Activated CD4-positive, alpha-beta T cell treated with anti-CD3 and anti-CD28 coated beads, Interleukin-10, Interleukin-2, amounts not matched to agents 100 ng/mL and 50 ng/mL, durations not matched to agents 16 hours and 8 hours (primary cell): ENCODE results near the gene BTBD17.
A peak's percentile ranks its signal among the peaks of the same experiment; 100 is the strongest.

Experiments used
- DNase-seq: peaks from one replicate; pipeline ENCODE4 v3.0.0-alpha.2; 2020

Gene BTBD17

DNA sequence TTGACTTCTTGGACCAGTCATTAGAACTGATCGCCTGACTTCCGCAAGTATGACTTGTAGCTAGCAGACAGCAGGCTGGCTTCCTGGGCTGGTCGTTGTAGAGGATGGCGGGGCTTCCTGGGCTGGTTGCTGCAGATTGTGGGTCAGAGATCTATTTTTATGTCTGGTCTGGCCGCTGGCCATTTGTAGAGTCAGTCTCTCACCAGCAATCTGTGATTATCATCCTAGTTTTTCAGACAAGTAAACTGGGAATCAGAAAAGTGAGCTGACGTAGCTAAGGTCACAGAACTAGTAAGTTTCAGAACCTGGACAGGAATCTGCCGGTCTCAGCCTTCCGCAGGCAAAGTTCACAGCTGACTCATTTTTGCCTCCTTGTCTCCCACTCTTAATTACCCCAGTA, 24.7 kb upstream of the BTBD17 start:
- no peak for DNase-seq

DNA sequence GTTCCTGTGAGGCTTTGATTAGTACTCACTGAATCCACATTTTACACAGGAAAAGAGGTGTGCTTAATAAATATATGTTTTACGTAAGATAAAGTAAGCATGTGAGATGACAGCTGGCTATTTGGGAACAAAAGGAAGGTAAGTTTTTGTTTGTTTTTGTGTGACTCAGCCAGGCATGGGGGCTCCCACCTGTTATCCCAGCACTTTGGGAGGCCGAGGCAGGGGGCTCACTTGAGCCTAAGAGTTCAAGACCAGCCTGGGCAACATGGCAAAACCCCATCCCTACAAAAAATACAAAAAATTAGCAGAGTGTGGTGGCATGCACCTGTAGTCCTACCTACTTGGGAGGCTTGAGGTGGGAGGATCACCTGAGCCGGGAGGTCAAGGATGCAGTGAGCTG, 23.5 kb upstream of the BTBD17 start:
- no peak for DNase-seq

DNA sequence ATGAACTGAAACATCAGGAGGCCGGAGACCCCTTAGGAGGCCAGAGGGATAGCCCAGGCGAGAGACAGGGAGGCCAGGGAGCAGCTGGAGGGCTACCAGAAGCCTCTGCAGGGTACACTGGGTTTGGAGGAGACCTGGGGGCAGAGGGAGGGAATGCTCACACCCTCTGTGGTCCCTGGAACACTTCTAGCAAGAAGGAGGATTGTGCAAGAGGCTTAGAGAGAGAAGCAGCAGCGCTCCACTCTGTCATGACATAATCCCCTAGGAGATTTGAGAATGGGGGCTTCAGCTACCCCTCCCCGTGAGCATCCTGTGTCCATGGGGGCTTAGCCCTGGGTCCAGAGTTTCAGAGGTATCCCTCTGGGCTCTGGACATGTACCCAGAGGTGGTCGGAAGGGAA, 21.5 kb upstream of the BTBD17 start:
- DNase-seq = no peak

DNA sequence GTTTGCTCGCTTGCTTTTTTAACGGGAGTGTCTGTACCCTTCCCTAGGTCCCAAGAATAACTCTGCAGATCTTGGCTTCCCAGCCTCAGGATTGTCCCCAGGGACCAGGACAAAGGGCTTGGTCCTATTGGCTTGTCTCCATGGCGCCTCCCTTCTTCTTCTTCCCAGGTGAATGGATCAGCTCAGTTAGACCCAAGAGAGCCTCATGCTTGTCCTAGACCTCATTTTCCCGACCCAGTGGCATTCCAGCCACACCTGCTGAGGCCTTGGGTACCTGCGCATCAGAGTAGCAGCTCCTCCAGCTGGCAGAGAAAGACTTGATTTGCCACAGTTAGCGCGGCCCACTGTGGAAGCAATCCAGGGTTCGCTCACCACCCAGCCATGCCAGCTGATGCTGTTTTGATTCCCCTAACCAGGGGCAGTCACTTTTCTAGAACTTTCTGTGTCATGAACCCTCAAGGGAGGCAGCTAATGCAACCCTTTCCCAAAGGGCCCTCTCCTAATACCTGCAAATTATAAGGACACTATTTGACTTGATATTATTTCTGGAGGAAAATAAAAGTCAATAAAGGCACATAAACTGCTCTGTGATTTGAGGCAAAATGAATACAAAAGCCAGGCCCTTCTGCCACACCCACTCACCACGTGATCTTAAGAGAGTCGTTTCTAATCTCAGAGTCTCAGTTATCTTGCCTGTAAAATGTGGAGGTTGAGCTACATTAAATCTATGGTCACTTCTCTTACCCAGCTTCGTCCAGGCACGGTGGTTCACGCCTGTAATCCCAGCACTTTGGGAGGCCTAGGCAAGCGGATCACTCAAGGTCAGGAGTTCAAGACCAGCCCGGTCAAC, 19.5 kb upstream of the BTBD17 start:
- DNase-seq = no peak

DNA sequence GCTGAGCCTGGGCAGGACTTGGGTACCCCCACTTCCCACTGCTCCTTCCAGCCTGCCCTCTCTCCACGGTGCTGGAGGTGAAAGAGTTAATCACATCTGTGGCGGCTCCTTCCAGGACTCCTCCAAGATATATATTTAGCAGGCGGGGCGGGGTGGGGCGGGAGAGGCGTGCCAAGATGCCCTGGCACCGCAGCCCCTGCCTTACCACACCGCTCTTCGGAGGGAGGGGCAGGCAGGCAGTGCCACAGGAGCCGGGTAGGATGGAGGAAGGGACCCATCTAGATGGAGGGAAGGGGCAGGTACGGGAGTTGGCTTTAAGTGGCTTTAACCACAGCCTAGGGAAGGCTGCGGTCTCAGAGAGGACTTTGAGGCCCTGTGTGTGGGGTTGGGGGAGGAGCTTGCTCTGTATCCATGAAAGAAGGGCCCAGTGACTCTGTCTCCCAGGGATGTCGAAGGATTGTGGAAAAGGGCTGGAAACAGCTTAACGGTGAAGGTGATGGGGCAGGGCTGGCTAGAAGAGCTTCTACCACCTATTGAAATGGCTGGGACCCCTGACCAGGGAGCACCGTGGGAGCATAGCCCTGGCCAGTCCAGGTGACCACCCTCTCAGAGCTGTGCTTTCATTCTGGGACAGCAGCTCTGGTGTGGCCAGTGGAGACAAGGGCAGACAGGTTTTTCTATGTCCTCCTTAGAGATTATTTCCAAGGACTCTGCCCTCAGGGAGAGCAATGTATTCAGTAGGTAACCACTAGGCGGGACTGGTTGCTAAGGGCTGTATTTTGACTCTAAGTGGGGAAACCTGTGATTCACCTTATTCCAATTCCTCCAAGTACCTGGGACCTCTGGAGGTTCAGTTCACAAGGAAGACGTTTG, 18.7 kb upstream of the BTBD17 start:
- DNase-seq = no peak

DNA sequence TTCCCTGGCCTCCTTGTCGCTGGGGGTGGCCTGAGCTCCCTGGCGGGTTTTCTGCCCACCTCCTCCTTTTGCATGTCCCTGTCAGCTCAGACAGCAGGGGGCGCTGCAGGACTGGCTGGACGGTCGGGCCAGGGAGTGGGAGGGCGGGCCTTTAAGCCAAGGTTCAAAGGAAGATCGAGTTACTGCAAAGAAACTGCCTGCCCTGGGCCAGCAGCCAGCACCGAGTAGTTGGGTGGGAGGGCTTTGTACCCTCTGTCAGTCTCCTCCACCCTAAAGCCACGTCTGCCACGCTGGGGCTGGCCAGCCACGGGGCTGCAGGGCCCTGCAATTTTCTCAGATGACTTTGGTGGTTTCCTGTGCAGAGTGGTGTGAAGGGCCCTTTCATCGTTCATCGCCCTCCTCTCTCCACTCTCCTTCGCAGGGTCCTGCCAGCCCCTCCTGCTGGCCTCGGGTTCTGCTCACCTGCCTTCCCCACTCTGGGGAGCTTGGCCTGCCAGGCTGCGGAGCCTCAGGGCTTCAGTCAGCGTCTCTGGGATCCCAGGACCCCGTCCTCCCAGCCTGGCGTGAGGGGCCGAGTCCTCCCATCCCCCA, 17.9 kb upstream of the BTBD17 start:
- DNase-seq = peak; percentile 92

DNA sequence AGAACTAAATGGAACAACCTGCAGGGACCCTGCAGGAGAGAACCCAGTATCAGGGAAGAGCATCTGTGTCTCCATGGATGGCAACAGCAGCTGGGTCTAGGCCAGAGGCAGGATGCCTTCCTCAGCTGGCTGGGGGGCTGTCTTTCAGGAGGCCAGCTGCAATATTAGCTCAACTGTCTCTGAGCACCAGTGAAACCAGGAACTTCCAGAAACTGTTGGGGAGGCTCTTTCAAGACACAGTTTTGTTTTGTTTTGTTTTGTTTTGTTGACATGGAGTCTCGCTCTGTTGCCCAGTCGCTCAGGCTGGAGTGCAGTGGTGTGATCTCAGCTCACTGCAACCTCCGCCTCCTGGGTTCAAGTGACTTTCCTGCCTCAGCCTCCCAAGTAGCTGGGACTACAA, 13.2 kb upstream of the BTBD17 start:
- no peak for DNase-seq

DNA sequence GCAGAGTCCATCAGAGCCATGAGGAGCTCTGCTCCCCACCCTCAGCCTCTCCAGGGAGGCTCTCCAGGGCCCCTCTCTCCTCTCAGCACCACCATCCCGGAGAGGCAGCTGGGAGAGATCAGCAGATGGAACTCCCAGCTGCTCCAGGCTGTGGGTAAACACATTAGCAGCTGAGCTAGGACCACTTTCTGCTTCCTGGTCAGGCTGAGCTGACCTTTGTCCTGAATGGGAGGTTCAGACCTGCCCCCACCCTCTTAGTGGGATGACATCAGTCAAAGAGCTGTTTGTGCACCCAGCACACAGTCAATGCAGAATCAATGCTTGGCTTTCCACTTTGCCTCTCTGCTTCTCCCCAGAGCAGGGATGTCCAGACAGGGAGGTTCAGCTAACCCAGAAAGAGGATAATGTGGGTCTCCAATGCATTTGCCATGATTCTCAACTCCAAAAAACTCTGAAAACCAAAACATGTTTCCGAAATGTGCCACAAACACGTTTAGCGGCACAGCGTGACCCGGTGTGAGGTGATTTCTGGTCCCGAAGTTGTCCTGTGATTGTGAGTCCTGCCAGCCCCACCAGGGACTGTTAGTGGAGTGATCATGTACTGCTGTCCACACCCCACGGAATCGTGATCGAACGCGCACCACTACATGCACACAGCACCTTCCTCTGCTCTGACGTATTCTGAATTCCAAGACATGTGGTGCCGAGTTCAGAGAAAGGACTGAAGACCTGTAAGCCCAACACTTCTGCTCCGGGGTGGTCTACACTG, 12.4 kb upstream of the BTBD17 start:
- DNase-seq = no peak

DNA sequence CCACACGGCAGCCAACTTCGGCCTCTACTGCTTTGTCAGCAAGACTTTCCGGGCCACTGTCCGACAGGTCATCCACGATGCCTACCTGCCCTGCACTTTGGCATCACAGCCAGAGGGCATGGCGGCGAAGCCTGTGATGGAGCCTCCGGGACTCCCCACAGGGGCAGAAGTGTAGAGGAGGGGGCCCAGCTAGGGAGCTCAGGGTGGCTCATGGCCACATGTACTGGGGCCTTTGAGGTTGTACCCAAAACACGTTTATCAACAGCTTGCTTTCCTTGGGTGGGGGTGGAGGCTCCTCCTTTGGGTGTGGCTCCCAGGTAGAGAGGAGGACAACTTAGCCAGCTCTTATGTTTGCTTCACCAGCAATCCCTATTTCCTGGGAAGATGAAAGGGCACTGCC, 10.8 kb upstream of the BTBD17 start:
- no peak for DNase-seq

DNA sequence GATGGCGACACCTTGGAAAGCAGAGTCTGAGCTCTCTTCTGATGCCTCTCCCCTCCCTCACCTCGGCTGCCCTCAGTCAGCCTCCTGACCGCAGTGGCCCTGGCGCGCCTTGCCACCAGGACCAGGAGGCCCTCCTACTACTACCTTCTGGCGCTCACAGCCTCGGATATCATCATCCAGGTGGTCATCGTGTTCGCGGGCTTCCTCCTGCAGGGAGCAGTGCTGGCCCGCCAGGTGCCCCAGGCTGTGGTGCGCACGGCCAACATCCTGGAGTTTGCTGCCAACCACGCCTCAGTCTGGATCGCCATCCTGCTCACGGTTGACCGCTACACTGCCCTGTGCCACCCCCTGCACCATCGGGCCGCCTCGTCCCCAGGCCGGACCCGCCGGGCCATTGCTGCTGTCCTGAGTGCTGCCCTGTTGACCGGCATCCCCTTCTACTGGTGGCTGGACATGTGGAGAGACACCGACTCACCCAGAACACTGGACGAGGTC, 10.0 kb upstream of the BTBD17 start:
- no peak for DNase-seq

DNA sequence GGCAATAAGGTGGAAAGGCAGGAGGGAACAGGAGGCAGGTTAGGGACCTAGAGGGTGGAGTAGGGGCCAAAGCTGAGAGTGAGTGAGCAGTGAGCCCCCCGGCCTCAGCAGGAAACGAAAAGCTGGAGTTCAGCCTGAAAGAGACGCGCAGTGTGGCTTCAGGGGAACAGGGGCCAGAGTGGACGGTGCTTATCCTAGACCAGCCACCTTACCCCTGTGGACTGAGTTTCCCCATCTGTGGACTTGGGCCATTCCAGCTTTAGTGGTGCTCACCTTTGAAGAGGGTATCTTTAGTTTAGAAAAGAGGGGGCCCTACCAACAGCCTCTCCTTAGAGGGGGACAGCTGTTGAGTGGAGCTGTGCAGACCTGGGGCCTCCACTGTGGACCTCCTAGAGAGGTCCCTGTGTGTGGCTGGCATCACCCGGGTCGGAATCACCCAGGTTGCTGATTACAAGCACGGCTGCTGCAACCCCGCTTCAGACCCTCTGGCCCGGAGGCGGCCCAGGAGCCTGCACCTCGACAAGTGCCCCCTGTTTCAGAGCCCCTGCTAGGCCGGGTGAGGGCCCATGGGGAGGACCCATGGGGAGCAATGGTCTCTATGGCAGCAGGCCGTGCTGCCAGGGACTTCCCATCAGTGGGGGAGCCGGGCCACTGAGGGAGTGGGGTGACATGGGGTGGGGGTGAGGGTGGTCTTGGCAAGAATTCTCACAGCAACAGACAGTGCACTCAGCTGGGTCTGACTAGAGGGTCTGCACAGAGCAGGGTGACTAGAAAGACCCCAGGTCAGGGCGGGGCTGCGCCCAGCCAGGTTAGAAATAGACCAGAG, 8.2 kb upstream of the BTBD17 start:
- no peak for DNase-seq

DNA sequence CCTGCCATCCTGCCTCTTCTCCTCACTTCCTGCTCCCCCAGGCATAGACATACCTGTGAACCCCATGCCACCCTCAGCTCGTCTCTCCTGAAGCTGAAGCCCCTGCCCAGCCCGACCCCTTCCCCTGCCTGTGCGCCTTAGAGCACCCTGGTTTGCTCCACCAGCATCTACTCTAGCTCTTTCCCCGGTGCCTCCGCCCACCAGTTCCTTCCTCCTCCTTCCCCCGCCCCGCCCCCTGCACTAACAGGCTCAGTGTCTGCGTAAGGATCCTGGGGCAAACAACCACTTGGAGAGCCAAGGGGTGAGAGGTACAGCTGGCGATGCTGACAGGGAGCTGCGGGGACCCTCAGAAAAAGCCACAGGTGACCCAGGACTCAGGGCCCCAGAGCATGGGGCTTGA, 7.6 kb upstream of the BTBD17 start:
- DNase-seq = peak; percentile 58

DNA sequence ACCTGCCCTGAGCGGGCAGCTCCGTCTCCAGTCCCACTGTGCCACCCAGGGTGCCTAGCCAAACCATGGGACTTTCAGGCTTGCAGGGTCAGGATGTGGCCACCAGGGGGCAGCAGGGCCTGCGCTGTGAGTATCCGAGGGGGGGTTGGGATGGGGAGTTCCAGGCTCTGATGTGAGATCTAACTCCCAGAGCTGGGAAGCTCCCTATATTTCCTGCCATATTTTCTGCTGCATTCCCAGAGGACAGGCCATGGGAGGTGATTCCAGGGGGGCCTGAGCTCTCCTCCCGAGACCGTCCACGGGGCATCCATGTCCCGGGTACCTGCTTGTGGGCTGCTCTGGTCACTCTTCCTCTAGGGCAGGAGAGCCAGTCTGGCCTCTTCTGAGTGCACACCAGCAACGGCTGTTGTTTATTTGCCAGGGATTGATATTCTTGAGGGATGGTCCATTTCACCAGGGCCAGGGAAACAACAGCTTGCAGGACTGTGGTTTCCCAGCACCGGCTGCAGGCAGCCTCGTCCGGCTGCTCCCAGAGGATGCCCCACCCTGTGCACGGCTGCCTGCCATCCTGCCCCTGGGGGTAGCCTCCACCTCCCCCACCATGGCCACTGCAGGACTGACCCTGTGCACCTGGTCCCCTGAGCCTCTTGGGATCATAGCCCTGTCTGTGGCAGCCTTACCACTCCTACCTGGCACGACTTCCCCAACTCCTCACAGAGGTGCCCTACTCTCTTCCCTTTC, 6.8 kb upstream of the BTBD17 start:
- peak; percentile 75 for DNase-seq

DNA sequence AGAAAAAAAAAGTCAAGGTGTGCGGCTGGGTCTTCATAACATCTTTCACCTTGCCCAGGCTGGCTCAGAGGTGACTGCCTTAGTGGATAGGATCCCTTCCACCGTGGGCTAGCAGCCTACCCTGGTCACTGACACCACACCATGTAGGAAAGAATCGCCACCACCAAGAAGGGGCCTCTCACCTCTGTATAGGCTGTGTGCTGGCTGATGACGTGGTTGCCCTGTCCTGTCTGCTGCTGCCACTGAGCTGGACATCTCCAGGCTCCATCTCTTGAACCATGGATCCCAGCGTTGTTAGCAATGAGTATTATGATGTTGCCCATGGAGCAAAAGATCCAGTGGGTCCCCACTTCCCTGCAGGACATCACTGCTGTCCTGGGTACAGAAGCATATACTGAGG, 5.5 kb upstream of the BTBD17 start, which contains the start of gene GPR142:
TSS of gene GPR142 (plus strand) at position 301 of the 400 bp plus-strand sequence. CDS start 2,035 bp downstream, outside the sequence.
- no peak for DNase-seq

DNA sequence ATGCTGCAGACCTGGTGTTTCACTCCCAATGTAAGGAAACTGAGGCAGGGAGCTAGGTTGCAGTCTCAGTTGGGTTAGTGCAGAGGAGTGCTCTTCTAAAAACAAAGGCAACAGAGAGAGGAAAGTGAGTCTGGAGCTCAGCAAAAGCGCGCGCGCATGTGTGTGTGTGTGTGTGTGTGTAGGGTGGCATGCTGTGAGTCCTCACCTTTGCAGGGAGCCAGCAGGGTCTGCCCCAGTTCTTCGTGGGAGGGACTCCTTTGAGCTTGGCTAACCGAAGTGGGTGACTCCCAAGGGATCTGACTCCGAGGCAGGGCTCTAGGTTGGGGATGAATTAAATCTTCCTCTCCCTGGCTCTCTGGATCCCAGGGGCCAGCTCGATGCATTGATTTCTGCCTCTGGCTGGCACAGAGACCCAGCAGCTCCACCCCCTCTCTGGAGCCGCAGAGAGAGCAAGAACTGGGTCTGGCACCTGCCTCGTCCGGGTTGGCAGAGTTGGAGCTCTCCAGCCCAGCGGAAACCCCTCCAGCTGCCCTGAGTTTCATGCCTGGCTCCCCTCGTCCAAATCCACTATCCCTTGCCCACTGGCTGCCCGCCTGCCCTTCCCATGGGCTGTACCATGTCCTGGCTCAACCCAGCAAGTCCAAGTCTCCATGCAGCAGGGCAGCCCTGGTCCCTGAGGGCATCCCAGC, 1.3 kb upstream of the BTBD17 start:
- no peak for DNase-seq

DNA sequence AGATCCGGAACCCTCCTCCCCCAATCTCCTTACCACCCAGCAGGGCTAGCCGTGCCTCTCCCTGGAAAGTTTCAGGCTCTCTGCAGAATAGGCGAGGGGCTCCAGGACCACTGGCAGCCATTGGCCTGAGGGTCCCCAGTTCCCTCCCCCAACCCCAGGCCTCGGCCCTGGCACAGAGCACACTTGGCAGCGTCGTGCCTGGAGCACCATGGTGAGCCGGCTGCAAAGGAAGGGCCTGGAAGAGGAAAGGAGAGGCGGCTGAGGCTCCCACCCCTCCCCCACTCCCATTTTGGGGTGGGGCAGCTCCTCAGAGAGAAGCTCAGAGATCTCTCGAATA, 369 bp upstream of the BTBD17 start:
- DNase-seq = no peak

DNA sequence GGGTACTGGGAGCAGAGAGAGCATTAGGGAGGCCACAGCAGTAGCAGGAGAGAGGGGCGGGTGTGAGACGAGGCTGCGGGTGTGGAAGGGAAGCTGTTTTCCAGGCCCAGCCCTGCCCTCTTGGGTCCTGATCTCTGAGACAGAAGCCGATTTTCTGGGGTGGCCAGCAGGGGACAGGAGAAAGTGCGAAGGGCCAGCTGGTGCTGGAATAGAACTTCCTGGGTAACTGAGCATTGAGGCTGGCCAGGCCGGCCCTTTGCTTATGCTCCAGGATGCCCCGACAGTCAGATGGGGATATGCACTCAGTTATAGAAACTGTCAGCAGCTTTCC, 804 bp downstream of the BTBD17 start:
- no peak for DNase-seq

DNA sequence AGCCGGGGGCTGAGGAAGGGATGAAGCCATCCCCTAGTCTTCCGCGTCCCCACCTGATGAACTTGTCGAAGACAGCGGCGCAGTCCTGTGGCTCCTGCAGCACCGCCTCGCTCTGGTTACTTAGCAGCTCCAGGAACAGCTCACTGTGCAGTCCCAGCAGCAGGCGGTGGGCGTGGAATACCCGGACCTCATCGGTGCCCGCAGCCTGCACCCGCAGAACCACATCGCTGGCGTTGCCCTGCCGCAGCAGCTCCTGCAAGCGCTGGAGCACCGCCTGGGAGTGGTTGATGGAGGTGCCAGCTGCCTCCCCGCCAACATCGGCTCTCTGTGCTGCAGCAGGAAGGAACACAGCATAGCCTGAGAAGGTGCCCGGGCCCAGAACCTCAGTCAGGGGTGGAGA, 1.8 kb downstream of the BTBD17 start:
- no peak for DNase-seq

DNA sequence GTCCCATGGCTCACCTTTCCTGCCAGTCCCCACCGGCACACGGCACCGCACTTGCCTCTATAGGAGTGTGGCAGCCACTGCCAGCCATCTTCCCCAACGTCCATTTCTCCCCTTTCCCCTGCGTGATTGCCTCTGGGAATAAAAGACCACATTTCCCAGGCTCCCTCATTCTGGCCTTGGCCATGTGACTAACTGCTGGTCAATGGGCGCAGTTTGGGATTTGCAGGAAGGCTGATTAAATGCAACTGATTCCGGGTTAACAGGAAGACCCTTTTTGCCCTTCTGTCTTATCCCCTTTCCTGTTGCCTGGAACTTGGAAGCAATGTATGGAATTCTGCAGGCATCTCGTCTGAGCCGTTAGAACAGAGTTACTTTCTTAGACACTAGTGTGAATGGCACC, 3.0 kb downstream of the BTBD17 start:
- DNase-seq = no peak

DNA sequence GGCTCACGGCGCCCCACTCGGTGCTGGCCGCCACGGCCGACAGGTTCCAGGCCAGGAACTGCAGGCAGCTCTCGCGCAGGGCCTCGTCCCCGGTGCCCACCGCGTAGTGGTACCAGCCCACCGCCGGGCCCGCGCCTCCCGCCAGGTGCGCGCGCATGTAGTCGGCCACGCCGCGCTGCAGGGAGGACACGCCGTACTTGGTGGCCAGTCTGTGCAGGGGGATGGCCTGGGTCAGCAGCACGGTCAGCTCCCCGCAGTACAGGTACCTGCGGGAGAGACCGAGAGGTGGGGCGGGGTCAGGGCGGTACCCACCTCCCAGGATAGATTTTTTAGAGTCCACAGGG, 4.2 kb downstream of the BTBD17 start:
- DNase-seq = no peak
